ENCODE measurements around the gene UBA1. TPM values are rescaled to one million over a fixed set of nuclear protein-coding genes. Genes with fewer than 3 reads are reported as not detected.

The UBA1 gene
- total RNA-seq, 1 donor from 2014 or later, result 384 TPM

DNA sequence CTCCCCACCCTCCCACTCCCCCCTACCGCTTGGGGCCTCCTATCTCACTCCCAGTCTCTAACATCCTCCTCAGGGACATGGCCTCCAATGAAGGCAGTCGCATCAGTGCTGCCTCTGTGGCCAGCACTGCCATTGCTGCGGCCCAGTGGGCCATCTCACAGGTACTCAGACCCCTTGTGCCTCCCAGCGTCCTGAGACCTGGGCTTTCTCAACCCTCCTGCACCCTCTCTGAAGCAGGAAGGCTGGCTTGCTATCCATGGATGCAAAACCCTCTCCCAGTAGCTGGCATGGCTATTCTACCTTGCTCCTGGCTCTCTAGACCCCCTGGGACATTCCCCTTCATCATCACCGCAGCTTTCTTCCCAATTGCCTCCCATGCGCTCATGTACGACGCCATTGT lies 13.3 kb upstream of the UBA1 start:
- no peak overlapping the region for H3K4me3 Mint-ChIP-seq
- no peaks in the 10 kb centered on the region for H3K27me3 Mint-ChIP-seq
- peaks cover 7% of the 10 kb centered on the region for H3K36me3 Mint-ChIP-seq
- TF ChIP-seq, protein P1, sequence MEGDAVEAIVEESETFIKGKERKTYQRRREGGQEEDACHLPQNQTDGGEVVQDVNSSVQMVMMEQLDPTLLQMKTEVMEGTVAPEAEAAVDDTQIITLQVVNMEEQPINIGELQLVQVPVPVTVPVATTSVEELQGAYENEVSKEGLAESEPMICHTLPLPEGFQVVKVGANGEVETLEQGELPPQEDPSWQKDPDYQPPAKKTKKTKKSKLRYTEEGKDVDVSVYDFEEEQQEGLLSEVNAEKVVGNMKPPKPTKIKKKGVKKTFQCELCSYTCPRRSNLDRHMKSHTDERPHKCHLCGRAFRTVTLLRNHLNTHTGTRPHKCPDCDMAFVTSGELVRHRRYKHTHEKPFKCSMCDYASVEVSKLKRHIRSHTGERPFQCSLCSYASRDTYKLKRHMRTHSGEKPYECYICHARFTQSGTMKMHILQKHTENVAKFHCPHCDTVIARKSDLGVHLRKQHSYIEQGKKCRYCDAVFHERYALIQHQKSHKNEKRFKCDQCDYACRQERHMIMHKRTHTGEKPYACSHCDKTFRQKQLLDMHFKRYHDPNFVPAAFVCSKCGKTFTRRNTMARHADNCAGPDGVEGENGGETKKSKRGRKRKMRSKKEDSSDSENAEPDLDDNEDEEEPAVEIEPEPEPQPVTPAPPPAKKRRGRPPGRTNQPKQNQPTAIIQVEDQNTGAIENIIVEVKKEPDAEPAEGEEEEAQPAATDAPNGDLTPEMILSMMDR (conservative IDR thresholded peaks at IDR 0.05), result no peak
- H3K4me1 Mint-ChIP-seq (ENCODE audit: unreplicated experiment), result no peaks in the 10 kb centered on the region
- H3K27ac Mint-ChIP-seq, result no peak overlapping the region
- DNase-seq (ENCODE audit: extremely low spot score, unreplicated experiment), result no peak
- no peaks in the 10 kb centered on the region for H3K9me3 Mint-ChIP-seq

DNA sequence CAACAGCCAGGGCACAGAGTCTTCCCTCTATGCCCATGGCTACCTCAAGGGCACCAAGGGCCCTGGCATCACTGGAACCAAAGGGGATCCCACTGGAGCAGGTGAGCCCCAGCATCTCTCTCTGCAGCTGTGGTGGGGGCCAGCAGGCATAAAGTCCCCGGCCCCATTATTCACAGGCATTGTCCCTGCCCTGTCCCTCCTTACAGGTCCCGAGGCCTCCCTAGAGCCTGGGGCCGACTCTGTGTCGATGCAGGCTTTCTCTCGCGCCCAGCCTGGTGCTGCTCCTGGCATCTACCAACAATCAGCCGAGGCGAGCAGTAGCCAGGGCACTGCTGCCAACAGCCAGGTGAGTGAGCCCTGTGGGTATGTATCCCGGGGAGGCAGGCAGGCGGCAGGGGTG lies 12.3 kb upstream of the UBA1 start:
- TF ChIP-seq, protein P1 (conservative IDR thresholded peaks at IDR 0.05), result no peak
- Mint-ChIP-seq H3K9me3 (no peaks in the 10 kb centered on the region), H3K4me1 (ENCODE audit: unreplicated experiment) (no peaks in the 10 kb centered on the region), H3K4me3 (no peak overlapping the region), H3K36me3 (peaks cover 7% of the 10 kb centered on the region), H3K27me3 (no peaks in the 10 kb centered on the region), H3K27ac (no peak overlapping the region)
- no peak for DNase-seq (ENCODE audit: extremely low spot score, unreplicated experiment)

DNA sequence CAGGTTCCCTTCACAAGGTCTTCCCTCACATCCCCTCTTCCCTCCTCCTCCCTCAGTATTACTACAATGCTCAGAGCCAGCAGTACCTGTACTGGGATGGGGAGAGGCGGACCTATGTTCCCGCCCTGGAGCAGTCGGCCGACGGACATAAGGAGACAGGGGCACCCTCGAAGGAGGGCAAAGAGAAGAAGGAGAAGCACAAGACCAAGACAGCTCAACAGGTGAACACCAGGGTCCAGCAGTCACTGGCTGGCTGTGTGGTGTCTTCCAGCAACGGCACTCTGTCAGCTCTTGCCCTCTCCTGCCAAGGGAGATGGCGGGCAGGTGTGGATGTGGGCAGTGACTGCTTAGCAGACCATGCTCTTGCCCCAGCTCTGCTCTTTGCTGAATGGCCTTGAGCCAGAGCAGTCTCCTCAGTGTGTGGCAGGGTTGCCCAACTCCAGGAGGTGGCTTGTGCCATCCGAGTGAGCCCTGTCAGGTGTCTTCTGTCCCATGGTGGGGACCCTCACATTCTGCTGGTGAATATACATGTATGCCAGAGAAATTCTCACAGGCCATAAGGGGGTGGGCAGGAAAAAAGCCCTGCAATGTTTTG lies 11.4 kb upstream of the UBA1 start:
- no peak overlapping the region for H3K4me3 Mint-ChIP-seq
- no peak overlapping the region for H3K27ac Mint-ChIP-seq
- no peaks in the 10 kb centered on the region for H3K9me3 Mint-ChIP-seq
- TF ChIP-seq, protein P1 (conservative IDR thresholded peaks at IDR 0.05), result no peak
- peaks cover 7% of the 10 kb centered on the region for H3K36me3 Mint-ChIP-seq
- DNase-seq (ENCODE audit: extremely low spot score, unreplicated experiment), result no peak
- H3K4me1 Mint-ChIP-seq (ENCODE audit: unreplicated experiment), result no peaks in the 10 kb centered on the region
- no peaks in the 10 kb centered on the region for H3K27me3 Mint-ChIP-seq

DNA sequence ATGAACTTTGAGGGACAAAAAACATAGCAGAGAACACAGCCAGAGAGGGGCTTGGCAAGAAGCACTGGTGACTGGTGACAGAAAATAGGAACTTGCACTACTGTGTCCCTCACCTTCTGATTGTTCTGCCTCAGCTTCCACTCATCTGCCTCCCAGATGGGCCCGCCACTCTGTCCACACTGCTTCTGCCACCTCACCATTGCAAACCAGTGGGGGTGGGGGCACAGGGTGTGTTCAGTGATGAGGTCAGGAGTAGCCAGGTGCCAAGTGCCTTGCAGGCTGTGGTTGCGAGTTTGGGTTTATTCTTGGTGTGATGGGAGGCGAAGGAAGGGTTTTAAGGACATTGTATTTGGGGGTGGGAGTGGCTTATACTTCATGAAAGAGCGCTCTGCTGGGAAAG lies 9.1 kb upstream of the UBA1 start:
- TF ChIP-seq, protein P1 (conservative IDR thresholded peaks at IDR 0.05), result no peak
- Mint-ChIP-seq H3K27me3 (no peaks in the 10 kb centered on the region), H3K9me3 (no peaks in the 10 kb centered on the region), H3K36me3 (peaks cover 4% of the 10 kb centered on the region), H3K27ac (no peak overlapping the region), H3K4me3 (no peak overlapping the region), H3K4me1 (ENCODE audit: unreplicated experiment) (no peaks in the 10 kb centered on the region)
- no peak for DNase-seq (ENCODE audit: extremely low spot score, unreplicated experiment)

DNA sequence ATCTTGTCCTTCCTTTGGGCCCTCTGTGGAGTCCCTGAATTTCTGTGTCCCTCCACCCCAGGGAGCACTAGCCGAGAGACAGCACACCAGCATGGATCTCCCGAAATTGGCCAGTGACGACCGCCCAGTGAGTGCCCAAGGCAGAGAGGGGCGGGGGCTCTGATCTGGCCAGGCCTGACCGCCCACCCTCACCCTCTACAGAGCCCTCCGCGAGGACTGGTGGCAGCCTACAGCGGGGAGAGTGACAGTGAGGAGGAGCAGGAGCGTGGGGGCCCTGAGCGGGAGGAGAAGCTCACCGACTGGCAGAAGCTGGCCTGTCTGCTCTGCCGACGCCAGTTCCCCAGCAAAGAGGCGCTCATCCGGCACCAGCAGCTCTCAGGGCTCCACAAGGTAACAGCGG lies 8.4 kb upstream of the UBA1 start:
- Mint-ChIP-seq H3K4me1 (ENCODE audit: unreplicated experiment) (no peaks in the 10 kb centered on the region), H3K4me3 (no peak overlapping the region), H3K27ac (no peak overlapping the region), H3K27me3 (no peaks in the 10 kb centered on the region), H3K36me3 (peaks cover 4% of the 10 kb centered on the region), H3K9me3 (no peaks in the 10 kb centered on the region)
- DNase-seq (ENCODE audit: extremely low spot score, unreplicated experiment), result no peak
- TF ChIP-seq, protein P1 (conservative IDR thresholded peaks at IDR 0.05), result no peak

All from type B pancreatic cell (in vitro differentiated cells).